HepG2 (cell line): Measurements from ENCODE around the gene SV2B. TPM values are rescaled to one million over a fixed set of nuclear protein-coding genes. Genes with fewer than 3 reads are reported as not detected.

Experiments used
- ATAC-seq: fragments of 200-7000 bp; cut with Tn5 transposase; 3 replicates; pipeline ENCODE4 v1.9.1; 2020; ENCODE audit warnings: mild to moderate bottlenecking, moderate library complexity
- BruUV-seq: library from RNA; stranded (reverse); fragments of 400-500 nt; replicated peaks from 2 replicates; lab custom pipeline; 2021; lab: Mats Ljungman, UMichigan
- CTCF ChIA-PET: fragments of 300-600 bp; formaldehyde crosslinking; extraction: SDS; loops from one replicate; lab custom pipeline; 2021; ENCODE audit warnings: low total read pairs, inconsistent platforms, low intra/inter-chr PET ratio; lab: Yijun Ruan, JAX
- POLR2A ChIA-PET: fragments of 350-600 bp; sonication (Branson Sonifier 250); formaldehyde crosslinking; loops from one replicate; lab custom pipeline; 2020; ENCODE audit warnings: antibody characterized with exemption, inconsistent platforms; lab: Yijun Ruan, JAX
- DNase-seq: peaks from one replicate; pipeline ENCODE4 v3.0.0-alpha.2; 2015; ENCODE audit warnings: low spot score
- FAIRE-seq: peaks from 3 replicates; lab custom pipeline; 2011; peaks lifted over from hg19 to GRCh38; lab: Jason Lieb, UNC
- H2AFZ ChIP-seq: one replicate; pipeline ENCODE4 v1.6.1; 2011; ENCODE audit warnings: low read length, inconsistent platforms
- H3K27ac ChIP-seq: fragments of 300-600 bp; 3 replicates; pipeline ENCODE4 v1.8.0; 2011; ENCODE audit warnings: mixed run types, mild to moderate bottlenecking, mixed read lengths, low read length, inconsistent platforms; ENCODE audit not compliant: insufficient read depth; ENCODE audit errors: extremely low read length
- H3K27me3 ChIP-seq, 2 experiments: fragments of 200-600 bp in 1 of 2; 2 replicates in 1 of 2; 3 replicates in 1 of 2; pipeline versions ENCODE4 v1.6.0 to v1.8.0; 2011; ENCODE audit warnings: low read length in 2 of 2, mild to moderate bottlenecking in 2 of 2, moderate library complexity in 2 of 2, inconsistent platforms in 1 of 2; ENCODE audit not compliant: insufficient read depth in 2 of 2, control insufficient read depth in 1 of 2
- H3K36me3 ChIP-seq, 2 experiments: fragments of 200-600 bp in 1 of 2; replicated peaks in 1 of 2; 2 replicates in 1 of 2; 3 replicates in 1 of 2; pipeline versions ENCODE4 v1.5.1 to v1.8.0; 2011; ENCODE audit warnings: low read length in 2 of 2, inconsistent platforms in 1 of 2; ENCODE audit not compliant: insufficient read depth in 2 of 2, control insufficient read depth in 1 of 2
- H3K4me1 ChIP-seq: 2 replicates; pipeline ENCODE4 v1.5.1; 2012; ENCODE audit warnings: low read length, inconsistent platforms; ENCODE audit not compliant: insufficient read depth
- H3K4me2 ChIP-seq: 2 replicates; pipeline ENCODE4 v1.6.0; 2011; ENCODE audit warnings: low read depth, low read length, inconsistent platforms
- H3K4me3 ChIP-seq, 3 experiments: fragments of 200-600 bp in 1 of 3; sonication (generic), shearing (Covaris generic) in 1 of 3; replicated peaks in 1 of 3; 2 replicates each; pipeline ENCODE4 v1.5.1; 2011 to 2016; ENCODE audit warnings: low read length in 3 of 3, inconsistent platforms in 2 of 3, low read depth in 2 of 3, mild to moderate bottlenecking in 2 of 3, control low read depth in 1 of 3, mixed read lengths in 1 of 3; ENCODE audit not compliant: insufficient read depth in 1 of 3
- H3K79me2 ChIP-seq: one replicate; pipeline ENCODE4 v1.6.1; 2011; ENCODE audit warnings: low read length, inconsistent platforms; ENCODE audit not compliant: insufficient read depth
- H3K9ac ChIP-seq: 2 replicates; pipeline ENCODE4 v1.6.0; 2011; ENCODE audit warnings: mild to moderate bottlenecking, low read depth, low read length, inconsistent platforms; ENCODE audit not compliant: insufficient read depth
- H3K9me3 ChIP-seq: 2 replicates; pipeline ENCODE4 v1.5.1; 2012; ENCODE audit warnings: mild to moderate bottlenecking, low read length
- H4K20me1 ChIP-seq: 2 replicates; pipeline ENCODE4 v1.6.0; 2011; ENCODE audit warnings: inconsistent platforms, mild to moderate bottlenecking, low read length, moderate library complexity; ENCODE audit not compliant: insufficient read depth
- ATF7 ChIP-seq, 2 experiments: fragments of 450-650 bp in 1 of 2; sonication (generic) in 1 of 2; formaldehyde crosslinking in 1 of 2; IDR thresholded peaks; 2 replicates each; pipeline versions ENCODE4 v1.4.0 to v1.6.1; 2016 to 2020; ENCODE audit warnings: antibody characterized with exemption in 1 of 2, mild to moderate bottlenecking in 1 of 2, missing genetic modification reagents in 1 of 2
- CHD2 ChIP-seq: IDR thresholded peaks from 2 replicates; pipeline ENCODE4 v1.6.1; 2011; ENCODE audit warnings: low read depth, low read length, improper control_type of control experiment
- CTCF ChIP-seq: sonication (generic); formaldehyde crosslinking; IDR thresholded peaks from 2 replicates; pipeline ENCODE4 v1.5.0; 2020; ENCODE audit warnings: mild to moderate bottlenecking, missing genetic modification reagents, moderate library complexity
- FLYWCH1 ChIP-seq: sonication (generic); formaldehyde crosslinking; IDR thresholded peaks from 2 replicates; pipeline ENCODE4 v1.8.1; 2023; ENCODE audit warnings: mild to moderate bottlenecking, missing genetic modification reagents
- FOXA1 ChIP-seq, 2 experiments: fragments of 450-650 bp in 1 of 2; sonication (generic) in 1 of 2; formaldehyde crosslinking in 1 of 2; IDR thresholded peaks; 2 replicates each; pipeline versions ENCODE4 v1.4.0 to v1.6.1; 2016 to 2020; ENCODE audit warnings: missing genetic modification reagents in 1 of 2
- NKX3-1 ChIP-seq: sonication (generic); formaldehyde crosslinking; IDR thresholded peaks from 2 replicates; pipeline ENCODE4 v1.5.0; 2020; ENCODE audit warnings: missing genetic modification reagents
- SMC3 ChIP-seq: IDR thresholded peaks from 2 replicates; pipeline ENCODE4 v1.6.1; 2011; ENCODE audit warnings: low read length, improper control_type of control experiment
- SNRNP70 ChIP-seq: fragments of 200-400 bp; formaldehyde crosslinking; IDR thresholded peaks from 2 replicates; pipeline ENCODE4 v1.6.1; 2017; ENCODE audit warnings: mild to moderate bottlenecking, low read depth, low read length, moderate library complexity
- TBX2 ChIP-seq: sonication (generic); formaldehyde crosslinking; IDR thresholded peaks from 2 replicates; pipeline ENCODE4 v1.5.0; 2020; ENCODE audit warnings: missing genetic modification reagents, mild to moderate bottlenecking, borderline replicate concordance
- U2AF2 ChIP-seq: fragments of 200-400 bp; formaldehyde crosslinking; IDR thresholded peaks from 2 replicates; pipeline ENCODE4 v1.6.1; 2017; ENCODE audit warnings: low read depth, mild to moderate bottlenecking, low read length
- ZFP36L2 ChIP-seq: sonication (generic); formaldehyde crosslinking; IDR thresholded peaks from 2 replicates; pipeline ENCODE4 v1.4.0; 2020; ENCODE audit warnings: missing genetic modification reagents
- ZNF20 ChIP-seq: sonication (generic); formaldehyde crosslinking; IDR thresholded peaks from 2 replicates; pipeline ENCODE4 v1.4.0; 2020; ENCODE audit warnings: mild to moderate bottlenecking, moderate library complexity, missing genetic modification reagents
- WGBS: methylation state at CpG from one replicate; pipeline ENCODE4 v1.1.6; 2017; ENCODE audit warnings: low lambda C conversion rate; 5-methylcytosine and 5-hydroxymethylcytosine counted together
- in situ Hi-C: cut with HindIII; loops from 2 replicates; pipeline ENCODE4 v1.10.0; 2017; ENCODE audit warnings: low pct_unique_long_range_greater_than_20kb; ENCODE audit not compliant: extremely low pct_ligation_motif_present
- intact Hi-C: fragments of 100-400 bp; cut with micrococcal nuclease; formaldehyde crosslinking; loops from one replicate; pipeline ENCODE4 v1.10.0; 2022; ENCODE audit not compliant: unreplicated experiment
- polyA plus RNA-seq, 8 experiments: library from polyadenylated mRNA; depleted of rRNA in 3 of 8; stranded (reverse) in 7 of 8; unstranded in 1 of 8; fragments of >200 nt; fragmentation: Illumina TruSeq in 4 of 8; extraction: Trizol in 4 of 8; gene quantifications; 2 replicates each; pipeline versions ENCODE4 v1.2.1 to v1.2.3, GENCODE V29; 2011 to 2016; ENCODE audit warnings: low read depth in 4 of 8, missing spikeins in 1 of 8, mixed read lengths in 1 of 8; ENCODE audit not compliant: insufficient read depth in 1 of 8
- total RNA-seq, 5 experiments: library from RNA; depleted of rRNA; stranded (reverse); fragments of >200 nt; fragmentation: Illumina TruSeq; extraction: Trizol; gene quantifications; 2 replicates each; pipeline ENCODE4 v1.2.3, GENCODE V29; 2016; ENCODE audit warnings: low read depth in 1 of 5

The SV2B gene
- total and polyA plus RNA-seq, 2 of the 13 experiments (the other 11 are each of a cell fraction or from before 2014, with no cell fraction given): not detected

- TF ChIP-seq ATF7 (IDR thresholded peaks at IDR 0.05) (no peak), ATF7 (CRISPR knock-in tag; IDR thresholded peaks at IDR 0.05) (no peak), FOXA1 (IDR thresholded peaks at IDR 0.05) (no peak), FOXA1 (CRISPR knock-in tag; IDR thresholded peaks at IDR 0.05) (no peak), U2AF2 (no peak), ZNF20 (CRISPR knock-in tag) (no peak), NKX3-1 (CRISPR knock-in tag) (no peak), SNRNP70 (no peak)
Measured at GRCh38 chr15:91192285-91192684, 92.2 kb downstream of the SV2B start (continued).

- Histone ChIP-seq H3K27me3 (peaks cover 0 to 6% of the 10 kb centered on the region in 2 experiments; a peak in 1 of 5 replicates), H3K9ac (no peak overlapping the region), H3K79me2 (no peaks in the 10 kb centered on the region), H3K36me3 (no peaks in the 10 kb centered on the region), H4K20me1 (no peaks in the 10 kb centered on the region), H2AFZ (no peak overlapping the region), H3K9me3 (no peaks in the 10 kb centered on the region), H3K4me1 (no peaks in the 10 kb centered on the region), H3K4me2 (no peak overlapping the region), H3K4me3 (no peak overlapping the region), H3K27ac (no peak overlapping the region)
- no peak for DNase-seq
- FAIRE-seq: no peak
- no TSS peak for BruUV-seq
- ChIA-PET POLR2A (no interaction called here), CTCF (no interaction called here)
- intact Hi-C loops (no loop called here), in situ Hi-C loops (no loop called here)
- 19% methylated on average over 11 of the region's 11 CpGs for WGBS
- TF ChIP-seq FLYWCH1 (CRISPR knock-in tag) (no peak), TBX2 (CRISPR knock-in tag) (no peak), ZFP36L2 (no peak), CHD2 (no peak), SMC3 (no peak), CTCF (CRISPR knock-in tag) (no peak)
- ATAC-seq: no peak
Measured at GRCh38 chr15:91192690-91193377, 92.8 kb downstream of the SV2B start.
